ENCODE results near the gene GOLGA8Q.
"Not testable (repeated sequence)": the region's sequence is repeated elsewhere in the genome, so short reads cannot be mapped to it uniquely, and the experiment has no call there.

The GOLGA8Q gene

GRCh38 chr15:30551750-30552149 lies at the start of gene GOLGA8Q:
TSS of gene GOLGA8Q (plus strand) at chr15:30552050. CDS start at chr15:30552078, 28 bp downstream.
- not testable (repeated sequence) for FAIRE-seq

- FAIRE-seq = not testable (repeated sequence)
Observed at GRCh38 chr15:30502904-30503781, 48.7 kb upstream of the GOLGA8Q start.

GRCh38 chr15:30504162-30504843 lies 47.5 kb upstream of the GOLGA8Q start:
- FAIRE-seq = not testable (repeated sequence)

GRCh38 chr15:30514545-30514944 lies 37.3 kb upstream of the GOLGA8Q start:
- FAIRE-seq = not testable (repeated sequence)

- not testable (repeated sequence) for FAIRE-seq
Observed at GRCh38 chr15:30523453-30524243, 28.2 kb upstream of the GOLGA8Q start.

- not testable (repeated sequence) for FAIRE-seq
Observed at GRCh38 chr15:30525912-30526311, 25.9 kb upstream of the GOLGA8Q start.

- FAIRE-seq = not testable (repeated sequence)
Observed at GRCh38 chr15:30529049-30529448, 22.8 kb upstream of the GOLGA8Q start.

- not testable (repeated sequence) for FAIRE-seq
Observed at GRCh38 chr15:30566949-30567348, 15.1 kb downstream of the GOLGA8Q start.

GRCh38 chr15:30573012-30573491 lies 21.2 kb downstream of the GOLGA8Q start:
- FAIRE-seq = not testable (repeated sequence)

GRCh38 chr15:30579394-30579970 lies 27.6 kb downstream of the GOLGA8Q start:
- not testable (repeated sequence) for FAIRE-seq

- not testable (repeated sequence) for FAIRE-seq
Observed at GRCh38 chr15:30580716-30581115, 28.9 kb downstream of the GOLGA8Q start.

- not testable (repeated sequence) for FAIRE-seq
Observed at GRCh38 chr15:30598953-30599352, 47.1 kb downstream of the GOLGA8Q start.

GRCh38 chr15:30603796-30604195 lies 51.9 kb downstream of the GOLGA8Q start, which contains the start of gene GOLGA8H:
TSS of gene GOLGA8H (plus strand) at chr15:30604028. CDS start at chr15:30604126, 98 bp downstream.
- FAIRE-seq = not testable (repeated sequence)
